Kasumi-1 (cell line): ENCODE data around the gene RAET1L.
"Not testable (repeated sequence)": the region's sequence is repeated elsewhere in the genome, so short reads cannot be mapped to it uniquely, and the experiment has no call there.

Source experiments
- DNase-seq, 2 experiments: peaks; one replicate each; lab custom pipeline; 2025; lab: John Stamatoyannopoulos, UW

RAET1L gene

GRCh38 chr6:150044621-150045145 lies 19.4 kb upstream of the RAET1L start:
- DNase-seq, result no peak

- no peak for DNase-seq
Observed at GRCh38 chr6:150043501-150044412, 18.4 kb upstream of the RAET1L start.

GRCh38 chr6:150043096-150043495 lies 17.8 kb upstream of the RAET1L start:
- DNase-seq, result no peak

GRCh38 chr6:150038202-150039062 lies 13.1 kb upstream of the RAET1L start:
- DNase-seq, result no peak

GRCh38 chr6:150037526-150038201 lies 12.3 kb upstream of the RAET1L start:
- DNase-seq, result no peak

GRCh38 chr6:150036081-150036480 lies 10.7 kb upstream of the RAET1L start:
- DNase-seq, result no peak

GRCh38 chr6:150033207-150033771 lies 8.0 kb upstream of the RAET1L start:
- no peak for DNase-seq

GRCh38 chr6:150032598-150032997 lies 7.3 kb upstream of the RAET1L start:
- DNase-seq, result no peak

- DNase-seq, result no peak
Observed at GRCh38 chr6:150030611-150031010, 5.3 kb upstream of the RAET1L start.

GRCh38 chr6:150029749-150030148 lies 4.4 kb upstream of the RAET1L start:
- no peak for DNase-seq

- no peak for DNase-seq
Observed at GRCh38 chr6:150029276-150029675, 3.9 kb upstream of the RAET1L start.

GRCh38 chr6:150028799-150029198 lies 3.5 kb upstream of the RAET1L start:
- no peak for DNase-seq

- DNase-seq, result no peak
Observed at GRCh38 chr6:150027806-150028565, 2.7 kb upstream of the RAET1L start.

- no peak for DNase-seq
Observed at GRCh38 chr6:150026976-150027805, 1.9 kb upstream of the RAET1L start.

- DNase-seq, result no peak
Observed at GRCh38 chr6:150024646-150025155, 631 bp downstream of the RAET1L start.

GRCh38 chr6:150024021-150024420 lies 1.3 kb downstream of the RAET1L start:
- not testable (repeated sequence) for DNase-seq

- not testable (repeated sequence) for DNase-seq
Observed at GRCh38 chr6:150021870-150022269, 3.5 kb downstream of the RAET1L start.

- no peak for DNase-seq
Observed at GRCh38 chr6:150018846-150019580, 6.3 kb downstream of the RAET1L start.

GRCh38 chr6:150017186-150017521 lies 8.2 kb downstream of the RAET1L start:
- not testable (repeated sequence) for DNase-seq
